ENCODE results near the gene FOXI1. TPM values are rescaled to one million over a fixed set of nuclear protein-coding genes. Genes with fewer than 3 reads are reported as not detected.

The FOXI1 gene
- total RNA-seq, 1 experiment from 2014 or later: 0.44 TPM

DNA sequence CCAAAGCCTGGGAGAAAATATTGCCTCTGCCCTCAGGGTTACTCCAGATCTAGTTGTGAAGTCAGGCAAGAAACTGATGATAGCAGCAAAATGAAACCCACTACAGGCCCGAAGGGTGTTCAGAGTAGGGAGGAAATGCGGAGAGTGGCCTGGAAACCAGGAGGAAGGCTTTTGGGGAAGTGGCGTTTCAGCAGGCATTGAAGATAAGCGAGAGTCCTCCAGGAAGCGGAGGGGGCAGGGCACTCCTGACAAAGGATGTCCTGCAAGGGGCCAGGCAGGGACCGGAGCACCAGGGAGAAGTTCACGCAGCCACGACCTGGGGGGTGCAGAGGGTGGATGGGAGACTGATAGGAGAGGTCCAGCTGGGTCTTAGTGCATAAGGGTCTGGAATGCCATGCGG lies 7.8 kb upstream of the FOXI1 start:
- TF ChIP-seq, protein P1, sequence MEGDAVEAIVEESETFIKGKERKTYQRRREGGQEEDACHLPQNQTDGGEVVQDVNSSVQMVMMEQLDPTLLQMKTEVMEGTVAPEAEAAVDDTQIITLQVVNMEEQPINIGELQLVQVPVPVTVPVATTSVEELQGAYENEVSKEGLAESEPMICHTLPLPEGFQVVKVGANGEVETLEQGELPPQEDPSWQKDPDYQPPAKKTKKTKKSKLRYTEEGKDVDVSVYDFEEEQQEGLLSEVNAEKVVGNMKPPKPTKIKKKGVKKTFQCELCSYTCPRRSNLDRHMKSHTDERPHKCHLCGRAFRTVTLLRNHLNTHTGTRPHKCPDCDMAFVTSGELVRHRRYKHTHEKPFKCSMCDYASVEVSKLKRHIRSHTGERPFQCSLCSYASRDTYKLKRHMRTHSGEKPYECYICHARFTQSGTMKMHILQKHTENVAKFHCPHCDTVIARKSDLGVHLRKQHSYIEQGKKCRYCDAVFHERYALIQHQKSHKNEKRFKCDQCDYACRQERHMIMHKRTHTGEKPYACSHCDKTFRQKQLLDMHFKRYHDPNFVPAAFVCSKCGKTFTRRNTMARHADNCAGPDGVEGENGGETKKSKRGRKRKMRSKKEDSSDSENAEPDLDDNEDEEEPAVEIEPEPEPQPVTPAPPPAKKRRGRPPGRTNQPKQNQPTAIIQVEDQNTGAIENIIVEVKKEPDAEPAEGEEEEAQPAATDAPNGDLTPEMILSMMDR (IDR thresholded peaks at IDR 0.05): no peak
- TF ChIP-seq TCF7L2 (IDR thresholded peaks at IDR 0.05; ENCODE audit: low read depth, low read length) (no peak), SIN3A (IDR thresholded peaks at IDR 0.05; ENCODE audit: borderline replicate concordance, insufficient read depth, low read depth, low read length) (no peak)
- H3K27ac ChIP-seq (ENCODE audit: low read length): peak overlapping the region; percentile 17; the same call in 1 of the 2 replicates
- ATAC-seq (no peak), DNase-seq (ENCODE audit: low read depth, low spot score) (no peak)
- no TSS peak for BruUV-seq (replicated peaks)
- in situ Hi-C loops (cut with HindIII; ENCODE audit: low pct_unique_long_range_greater_than_20kb, low sequenced_read_pairs) (no loop called here), intact Hi-C loops (cut with micrococcal nuclease; ENCODE audit: unreplicated experiment) (no loop called here)
- ChIA-PET POLR2A (no interaction called here), CTCF (no interaction called here)
- H3K9me3 ChIP-seq (ENCODE audit: control insufficient read depth, insufficient read depth, low read depth, low read length): no peaks in the 10 kb centered on the region
- H3K27me3 ChIP-seq (ENCODE audit: control insufficient read depth, insufficient read depth, low read length): no peaks in the 10 kb centered on the region
- H3K4me1 ChIP-seq (ENCODE audit: control insufficient read depth, insufficient read depth, low read length): peaks cover 24% of the 10 kb centered on the region
- H3K4me3 ChIP-seq (ENCODE audit: low read depth in 2 of 2, low read length in 2 of 2): no peak overlapping the region
- no peaks in the 10 kb centered on the region for H3K36me3 ChIP-seq (ENCODE audit: control insufficient read depth, insufficient read depth, low read length)

DNA sequence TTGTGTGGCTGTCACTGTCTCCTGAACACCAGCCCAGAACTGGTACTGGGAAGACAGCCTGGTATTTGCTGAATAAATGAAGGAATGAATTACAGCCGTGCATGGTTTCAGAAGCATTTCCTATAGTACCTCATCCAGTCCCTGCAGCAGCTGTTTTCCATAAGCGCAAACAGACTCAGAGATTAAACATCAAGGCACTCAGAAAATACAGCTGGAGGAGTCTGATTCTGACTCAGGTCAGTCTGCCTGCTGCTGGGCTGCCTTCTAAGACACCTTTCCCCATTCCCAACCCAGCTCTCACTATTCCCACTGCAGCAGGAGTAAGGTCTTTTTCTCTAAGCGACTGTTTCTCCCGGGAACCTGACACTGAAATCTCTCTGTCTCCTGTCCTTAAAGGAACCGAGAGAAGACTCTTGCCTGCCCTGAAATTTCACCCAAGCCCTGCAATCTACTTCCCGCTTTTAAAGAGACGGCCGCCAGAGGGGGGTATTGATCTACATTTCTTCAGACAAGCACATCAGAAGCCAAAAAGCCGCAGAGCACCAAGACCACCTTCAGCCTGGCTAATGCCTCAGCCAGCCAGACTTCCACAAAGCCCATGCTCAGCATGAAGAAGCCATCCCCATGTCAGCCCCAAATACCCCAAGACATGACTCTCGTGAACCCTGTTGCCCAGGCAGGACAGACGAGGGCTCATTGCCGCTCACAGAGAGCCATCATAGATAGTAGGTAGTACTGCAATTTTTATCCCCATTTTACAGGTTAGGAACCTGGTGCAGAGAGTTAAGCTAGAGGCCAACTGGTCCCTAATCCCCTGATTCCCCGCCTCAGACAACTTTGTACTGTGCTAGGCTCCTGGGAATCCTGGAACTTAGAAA lies 5.4 kb upstream of the FOXI1 start:
- ATAC-seq (peak; percentile 88), DNase-seq (ENCODE audit: low read depth, low spot score) (peak; percentile 36)
- BruUV-seq (replicated peaks): no TSS peak
- in situ Hi-C loops (cut with HindIII; ENCODE audit: low pct_unique_long_range_greater_than_20kb, low sequenced_read_pairs): no loop called here
- CTCF ChIA-PET: interaction anchor here (0.6 to 2.0 kb wide), 7 partner anchors 83 to 165 kb away, joined by 3 to 17 read pairs (median 5); no protein-coding TSS in a partner anchor
- TF ChIP-seq, protein P1 (IDR thresholded peaks at IDR 0.05): peak; percentile 79
- TF ChIP-seq POLR2AphosphoS5 (IDR thresholded peaks at IDR 0.05; ENCODE audit: low read depth, low read length) (no peak), TCF7L2 (IDR thresholded peaks at IDR 0.05; ENCODE audit: low read depth, low read length) (peak; percentile 81)
- Histone ChIP-seq H3K4me1 (ENCODE audit: control insufficient read depth, insufficient read depth, low read length) (peaks cover 33% of the 10 kb centered on the region), H3K4me3 (ENCODE audit: low read depth in 2 of 2, low read length in 2 of 2) (no peak overlapping the region), H3K36me3 (ENCODE audit: control insufficient read depth, insufficient read depth, low read length) (no peaks in the 10 kb centered on the region), H3K27me3 (ENCODE audit: control insufficient read depth, insufficient read depth, low read length) (no peaks in the 10 kb centered on the region), H3K27ac (ENCODE audit: low read length) (peak overlapping the region; percentile 91), H3K9me3 (ENCODE audit: control insufficient read depth, insufficient read depth, low read depth, low read length) (no peaks in the 10 kb centered on the region)
- intact Hi-C loops (cut with micrococcal nuclease; ENCODE audit: unreplicated experiment): loop anchor here (1.0 to 2.0 kb wide), 3 partner anchors 84 to 320 kb away; no protein-coding TSS in a partner anchor
- POLR2A ChIA-PET: interaction anchor here (0.6 kb wide), 2 partner anchors 42 to 993 kb away, joined by 3 to 4 read pairs; no protein-coding TSS in a partner anchor

DNA sequence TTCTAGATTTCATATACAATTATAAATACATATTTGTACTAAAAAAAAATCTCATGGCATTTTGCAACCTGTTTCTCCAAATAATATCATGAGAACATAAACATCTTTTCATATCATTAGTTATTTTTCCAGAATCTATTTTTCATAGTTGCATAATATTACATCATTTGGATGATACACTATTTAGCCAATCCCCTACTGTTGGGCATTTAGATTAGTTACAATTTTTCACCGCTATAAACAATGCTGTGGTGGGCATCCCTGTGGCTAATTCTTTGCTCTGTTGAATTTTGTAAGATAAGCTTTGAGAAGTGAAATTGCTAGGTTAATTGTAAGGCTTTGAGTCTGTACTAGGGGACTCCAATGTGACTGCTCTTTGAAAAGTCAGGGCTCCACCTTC lies 2.2 kb upstream of the FOXI1 start:
- intact Hi-C loops (cut with micrococcal nuclease; ENCODE audit: unreplicated experiment): no loop called here
- H3K27ac ChIP-seq (ENCODE audit: low read length): peak overlapping the region; percentile 91
- in situ Hi-C loops (cut with HindIII; ENCODE audit: low pct_unique_long_range_greater_than_20kb, low sequenced_read_pairs): no loop called here
- H3K4me3 ChIP-seq (ENCODE audit: low read depth in 2 of 2, low read length in 2 of 2): no peak overlapping the region
- peaks cover 33% of the 10 kb centered on the region for H3K4me1 ChIP-seq (ENCODE audit: control insufficient read depth, insufficient read depth, low read length)
- H3K9me3 ChIP-seq (ENCODE audit: control insufficient read depth, insufficient read depth, low read depth, low read length): no peaks in the 10 kb centered on the region
- TF ChIP-seq, protein P1 (IDR thresholded peaks at IDR 0.05): no peak
- TF ChIP-seq POLR2AphosphoS5 (IDR thresholded peaks at IDR 0.05; ENCODE audit: low read depth, low read length) (no peak), SIN3A (IDR thresholded peaks at IDR 0.05; ENCODE audit: borderline replicate concordance, insufficient read depth, low read depth, low read length) (no peak), TCF7L2 (IDR thresholded peaks at IDR 0.05; ENCODE audit: low read depth, low read length) (no peak)
- TF ChIP-seq, protein P2, sequence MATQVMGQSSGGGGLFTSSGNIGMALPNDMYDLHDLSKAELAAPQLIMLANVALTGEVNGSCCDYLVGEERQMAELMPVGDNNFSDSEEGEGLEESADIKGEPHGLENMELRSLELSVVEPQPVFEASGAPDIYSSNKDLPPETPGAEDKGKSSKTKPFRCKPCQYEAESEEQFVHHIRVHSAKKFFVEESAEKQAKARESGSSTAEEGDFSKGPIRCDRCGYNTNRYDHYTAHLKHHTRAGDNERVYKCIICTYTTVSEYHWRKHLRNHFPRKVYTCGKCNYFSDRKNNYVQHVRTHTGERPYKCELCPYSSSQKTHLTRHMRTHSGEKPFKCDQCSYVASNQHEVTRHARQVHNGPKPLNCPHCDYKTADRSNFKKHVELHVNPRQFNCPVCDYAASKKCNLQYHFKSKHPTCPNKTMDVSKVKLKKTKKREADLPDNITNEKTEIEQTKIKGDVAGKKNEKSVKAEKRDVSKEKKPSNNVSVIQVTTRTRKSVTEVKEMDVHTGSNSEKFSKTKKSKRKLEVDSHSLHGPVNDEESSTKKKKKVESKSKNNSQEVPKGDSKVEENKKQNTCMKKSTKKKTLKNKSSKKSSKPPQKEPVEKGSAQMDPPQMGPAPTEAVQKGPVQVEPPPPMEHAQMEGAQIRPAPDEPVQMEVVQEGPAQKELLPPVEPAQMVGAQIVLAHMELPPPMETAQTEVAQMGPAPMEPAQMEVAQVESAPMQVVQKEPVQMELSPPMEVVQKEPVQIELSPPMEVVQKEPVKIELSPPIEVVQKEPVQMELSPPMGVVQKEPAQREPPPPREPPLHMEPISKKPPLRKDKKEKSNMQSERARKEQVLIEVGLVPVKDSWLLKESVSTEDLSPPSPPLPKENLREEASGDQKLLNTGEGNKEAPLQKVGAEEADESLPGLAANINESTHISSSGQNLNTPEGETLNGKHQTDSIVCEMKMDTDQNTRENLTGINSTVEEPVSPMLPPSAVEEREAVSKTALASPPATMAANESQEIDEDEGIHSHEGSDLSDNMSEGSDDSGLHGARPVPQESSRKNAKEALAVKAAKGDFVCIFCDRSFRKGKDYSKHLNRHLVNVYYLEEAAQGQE (IDR thresholded peaks at IDR 0.05; ENCODE audit: insufficient read depth in 1 of 2, low read depth in 2 of 2, low read length in 1 of 2): no peak
- no peaks in the 10 kb centered on the region for H3K27me3 ChIP-seq (ENCODE audit: control insufficient read depth, insufficient read depth, low read length)
- no peak for ATAC-seq
- H3K36me3 ChIP-seq (ENCODE audit: control insufficient read depth, insufficient read depth, low read length): no peaks in the 10 kb centered on the region
- no peak for DNase-seq (ENCODE audit: low read depth, low spot score)
- CTCF ChIA-PET: no interaction called here
- BruUV-seq (replicated peaks): no TSS peak
- POLR2A ChIA-PET: no interaction called here

All from Panc1 (cell line).